ENCODE data around the gene MC2R.

MC2R gene

DNA sequence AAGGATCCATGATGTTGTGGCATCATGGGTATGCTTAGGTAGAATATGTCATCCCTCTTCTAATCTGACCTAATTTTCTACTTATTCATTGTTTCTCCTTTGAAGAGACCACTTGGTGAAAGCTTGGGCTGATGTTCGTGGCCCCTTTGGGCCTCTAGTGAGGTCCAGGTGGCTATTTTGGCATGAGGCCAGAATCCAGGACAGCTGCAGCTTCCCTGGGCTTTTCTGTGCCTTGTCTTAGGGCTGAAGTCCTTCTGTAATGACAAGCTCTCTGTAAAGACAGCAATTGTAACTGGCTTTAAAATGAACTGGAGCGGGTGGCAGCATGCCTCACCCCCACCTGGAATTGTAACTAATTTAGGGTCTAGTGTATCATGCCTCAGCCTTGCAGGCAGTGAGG, 15.6 kb upstream of the MC2R start:
- DNase-seq (ENCODE audit: low spot score): no peak

DNA sequence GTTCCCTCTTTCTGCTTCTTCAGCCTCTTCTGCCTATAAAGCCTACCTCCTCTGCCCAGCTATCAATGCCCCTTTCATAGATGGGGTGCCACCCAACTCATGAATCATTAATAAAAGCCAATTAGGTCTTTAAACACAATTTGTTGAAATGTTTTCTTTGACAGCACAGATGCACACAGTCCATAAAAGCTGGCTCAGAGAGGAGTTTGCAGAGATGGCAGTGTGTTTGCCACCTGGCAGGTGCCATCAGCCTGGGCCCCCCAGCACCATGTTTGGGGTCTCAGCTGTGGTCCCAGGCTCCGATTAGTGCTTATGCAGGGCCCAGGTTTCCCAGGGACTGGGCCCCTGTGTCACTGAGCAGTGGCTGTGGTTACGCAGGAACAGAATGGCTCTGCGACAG, 7.9 kb upstream of the MC2R start:
- TF ChIP-seq, protein P1, sequence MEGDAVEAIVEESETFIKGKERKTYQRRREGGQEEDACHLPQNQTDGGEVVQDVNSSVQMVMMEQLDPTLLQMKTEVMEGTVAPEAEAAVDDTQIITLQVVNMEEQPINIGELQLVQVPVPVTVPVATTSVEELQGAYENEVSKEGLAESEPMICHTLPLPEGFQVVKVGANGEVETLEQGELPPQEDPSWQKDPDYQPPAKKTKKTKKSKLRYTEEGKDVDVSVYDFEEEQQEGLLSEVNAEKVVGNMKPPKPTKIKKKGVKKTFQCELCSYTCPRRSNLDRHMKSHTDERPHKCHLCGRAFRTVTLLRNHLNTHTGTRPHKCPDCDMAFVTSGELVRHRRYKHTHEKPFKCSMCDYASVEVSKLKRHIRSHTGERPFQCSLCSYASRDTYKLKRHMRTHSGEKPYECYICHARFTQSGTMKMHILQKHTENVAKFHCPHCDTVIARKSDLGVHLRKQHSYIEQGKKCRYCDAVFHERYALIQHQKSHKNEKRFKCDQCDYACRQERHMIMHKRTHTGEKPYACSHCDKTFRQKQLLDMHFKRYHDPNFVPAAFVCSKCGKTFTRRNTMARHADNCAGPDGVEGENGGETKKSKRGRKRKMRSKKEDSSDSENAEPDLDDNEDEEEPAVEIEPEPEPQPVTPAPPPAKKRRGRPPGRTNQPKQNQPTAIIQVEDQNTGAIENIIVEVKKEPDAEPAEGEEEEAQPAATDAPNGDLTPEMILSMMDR (IDR thresholded peaks at IDR 0.05; ENCODE audit: extremely low read depth, missing control alignments): no peak
- DNase-seq (ENCODE audit: low spot score): no peak

More for the DNA sequence above, 15.6 kb upstream of the MC2R start:
- TF ChIP-seq, protein P1 (IDR thresholded peaks at IDR 0.05; ENCODE audit: extremely low read depth, missing control alignments): no peak

- TF ChIP-seq, protein P1 (IDR thresholded peaks at IDR 0.05; ENCODE audit: extremely low read depth, missing control alignments): no peak
- no peak for DNase-seq (ENCODE audit: low spot score)
Observed at GRCh38 chr18:13918898-13919297, 3.6 kb upstream of the MC2R start.

- no peak for DNase-seq (ENCODE audit: low spot score)
- TF ChIP-seq, protein P1 (IDR thresholded peaks at IDR 0.05; ENCODE audit: extremely low read depth, missing control alignments): no peak
Observed at GRCh38 chr18:13917401-13917800, 2.1 kb upstream of the MC2R start.

GRCh38 chr18:13916559-13916958, 1.2 kb upstream of the MC2R start:
- TF ChIP-seq, protein P1 (IDR thresholded peaks at IDR 0.05; ENCODE audit: extremely low read depth, missing control alignments): no peak
- no peak for DNase-seq (ENCODE audit: low spot score)

DNA sequence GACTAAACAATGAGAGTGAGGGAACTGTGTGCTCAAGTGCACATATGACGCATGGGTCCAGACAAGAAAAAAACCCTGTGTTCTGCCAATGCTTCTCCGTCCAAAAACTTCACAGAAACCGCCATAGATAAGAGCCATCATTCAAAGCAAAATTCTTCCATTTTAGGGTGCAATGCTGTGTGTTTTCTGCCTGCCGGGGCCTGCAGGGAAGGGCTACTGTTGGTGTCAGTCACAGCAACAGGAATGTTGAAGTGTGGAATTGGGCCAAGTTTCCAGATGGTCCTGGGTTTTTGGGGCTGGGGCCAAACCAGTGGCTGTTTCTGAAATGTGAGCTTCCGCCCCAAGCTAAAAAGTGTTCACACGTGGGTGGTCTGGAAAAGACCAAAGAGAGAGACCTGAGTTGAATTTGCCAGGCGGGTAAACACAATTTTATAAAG, 677 bp upstream of the MC2R start:
- TF ChIP-seq, protein P1 (IDR thresholded peaks at IDR 0.05; ENCODE audit: extremely low read depth, missing control alignments): no peak
- DNase-seq (ENCODE audit: low spot score): no peak

DNA sequence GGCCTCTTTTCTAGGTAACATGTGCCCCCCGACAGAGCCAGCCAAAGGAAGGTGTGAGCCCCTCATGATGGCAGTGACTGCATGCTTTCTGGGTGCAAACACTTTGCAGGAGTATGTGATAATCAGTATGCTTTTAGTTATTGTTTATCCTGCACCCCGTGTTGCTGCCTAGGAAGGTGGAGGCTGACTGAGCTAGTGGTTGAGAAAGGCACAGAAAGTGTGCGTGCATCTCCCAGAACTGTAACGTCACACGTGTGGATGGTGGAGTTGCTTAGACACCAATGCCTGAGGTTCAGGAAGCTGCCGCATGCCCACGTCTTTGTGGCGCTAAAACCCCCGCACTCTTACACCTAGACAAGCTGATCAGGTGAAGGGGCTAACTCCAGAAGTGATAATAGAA, 580 bp downstream of the MC2R start:
- no peak for DNase-seq (ENCODE audit: low spot score)
- TF ChIP-seq, protein P1 (IDR thresholded peaks at IDR 0.05; ENCODE audit: extremely low read depth, missing control alignments): no peak
